Endothelial cell of umbilical vein (primary cell): Measurements from ENCODE around the gene CDK10. TPM values are rescaled to one million over a fixed set of nuclear protein-coding genes. Genes with fewer than 3 reads are reported as not detected.

Experiments
- BruUV-seq: library from RNA; stranded (reverse); fragments of 400-500 nt; replicated peaks from 2 replicates; lab custom pipeline; 2021; lab: Mats Ljungman, UMichigan
- CTCF ChIA-PET: fragments of 300-600, 350-600 bp; sonication (Branson Sonifier 250); formaldehyde crosslinking; loops from one replicate; lab custom pipeline; 2021; ENCODE audit warnings: antibody characterized with exemption, inconsistent platforms; lab: Charles Lee
- POLR2A ChIA-PET: fragments of 300-600, 350-600 bp; sonication (Branson Sonifier 250); formaldehyde crosslinking; loops from one replicate; lab custom pipeline; 2021; ENCODE audit warnings: antibody characterized with exemption, inconsistent platforms; lab: Charles Lee
- DNase-seq: peaks from one replicate; pipeline ENCODE4 v3.0.0-alpha.2; 2011; ENCODE audit warnings: low read depth, low spot score
- FAIRE-seq: peaks from 2 replicates; lab custom pipeline; 2011; peaks lifted over from hg19 to GRCh38; lab: Jason Lieb, UNC
- H2AFZ ChIP-seq: 2 replicates; pipeline ENCODE4 v1.6.0; 2012; ENCODE audit warnings: low read depth, low read length, control low read depth, inconsistent platforms
- H3K27ac ChIP-seq: 2 replicates; pipeline ENCODE4 v1.5.1; 2011; ENCODE audit warnings: low read depth, mild to moderate bottlenecking, control low read depth, low read length, moderate library complexity; ENCODE audit not compliant: insufficient read depth
- H3K27me3 ChIP-seq, 2 experiments: 2 replicates each; pipeline versions ENCODE4 v1.6.0 to v1.6.1; 2011; ENCODE audit warnings: low read length in 2 of 2, mixed read lengths in 1 of 2; ENCODE audit not compliant: control insufficient read depth in 2 of 2, insufficient read depth in 2 of 2
- H3K36me3 ChIP-seq, 2 experiments: 2 replicates in 1 of 2; 3 replicates in 1 of 2; pipeline ENCODE4 v1.5.1; 2011; ENCODE audit warnings: low read length in 2 of 2, mild to moderate bottlenecking in 1 of 2, moderate library complexity in 1 of 2; ENCODE audit not compliant: control insufficient read depth in 2 of 2, insufficient read depth in 2 of 2; ENCODE audit errors: extremely low read depth in 1 of 2
- H3K4me1 ChIP-seq: 3 replicates; pipeline ENCODE4 v1.5.1; 2011; ENCODE audit warnings: mild to moderate bottlenecking, low read length; ENCODE audit not compliant: control insufficient read depth, insufficient read depth; ENCODE audit errors: extremely low read depth
- H3K4me2 ChIP-seq: 2 replicates; pipeline ENCODE4 v1.6.1; 2011; ENCODE audit warnings: low read length, control low read depth, mixed read lengths; ENCODE audit not compliant: insufficient read depth
- H3K4me3 ChIP-seq, 3 experiments: fragments of 200-600 bp in 1 of 3; sonication (generic), shearing (Covaris generic) in 1 of 3; replicated peaks in 1 of 3; 2 replicates each; pipeline ENCODE4 v1.5.1; 2011 to 2016; ENCODE audit warnings: control low read depth in 3 of 3, low read length in 3 of 3, mild to moderate bottlenecking in 2 of 3, inconsistent platforms in 1 of 3, low read depth in 1 of 3, moderate library complexity in 1 of 3; ENCODE audit not compliant: insufficient read depth in 1 of 3
- H3K79me2 ChIP-seq: 2 replicates; pipeline ENCODE4 v1.6.0; 2012; ENCODE audit warnings: low read length, inconsistent platforms; ENCODE audit not compliant: control insufficient read depth, insufficient read depth
- H3K9ac ChIP-seq: replicated peaks from 2 replicates; pipeline ENCODE3; 2011; ENCODE audit warnings: low read length, control low read depth; ENCODE audit not compliant: insufficient read depth; ENCODE audit errors: extremely low read depth
- H3K9me1 ChIP-seq: replicated peaks from 3 replicates; pipeline ENCODE4 v1.6.0; 2011; ENCODE audit warnings: mild to moderate bottlenecking, low read length; ENCODE audit not compliant: control insufficient read depth, insufficient read depth; ENCODE audit errors: extremely low read depth
- H3K9me3 ChIP-seq: replicated peaks from 2 replicates; pipeline ENCODE4 v1.5.1; 2012; ENCODE audit warnings: low read length, inconsistent platforms; ENCODE audit not compliant: control insufficient read depth, insufficient read depth
- H4K20me1 ChIP-seq: replicated peaks from 2 replicates; pipeline ENCODE3; 2011; ENCODE audit warnings: mild to moderate bottlenecking, low read length; ENCODE audit not compliant: control insufficient read depth, insufficient read depth; ENCODE audit errors: extremely low read depth
- CTCF ChIP-seq, 2 donors: IDR thresholded peaks; 1 replicate in 1 of 2; 2 replicates in 1 of 2; pipeline ENCODE4 v1.5.1; 2011; ENCODE audit warnings: low read length in 2 of 2, mild to moderate bottlenecking in 2 of 2, moderate library complexity in 2 of 2, control low read depth in 1 of 2, inconsistent platforms in 1 of 2, low read depth in 1 of 2; ENCODE audit not compliant: insufficient read depth in 1 of 2; ENCODE audit errors: extremely low read depth in 1 of 2
- EZH2 ChIP-seq: IDR thresholded peaks from 2 replicates; pipeline ENCODE4 v1.6.1; 2012; ENCODE audit warnings: borderline replicate concordance, low read depth, mild to moderate bottlenecking, moderate library complexity, low read length, inconsistent platforms; ENCODE audit not compliant: severe bottlenecking
- FOS ChIP-seq: IDR thresholded peaks from 2 replicates; pipeline ENCODE4 v1.6.1; 2011; ENCODE audit warnings: mild to moderate bottlenecking, low read length, moderate library complexity, borderline replicate concordance; ENCODE audit not compliant: insufficient read depth
- GATA2 ChIP-seq: IDR thresholded peaks from 2 replicates; pipeline ENCODE4 v1.7.0; 2011; ENCODE audit warnings: low read depth, mild to moderate bottlenecking, moderate library complexity, mixed read lengths, low read length; ENCODE audit not compliant: insufficient read length, insufficient read depth
- JUN ChIP-seq: IDR thresholded peaks from 2 replicates; pipeline ENCODE4 v1.6.1; 2011; ENCODE audit warnings: borderline replicate concordance, low read depth; ENCODE audit not compliant: insufficient read length, insufficient read depth
- MYC ChIP-seq: IDR thresholded peaks from one replicate; pipeline ENCODE4 v1.6.1; 2011; ENCODE audit warnings: mild to moderate bottlenecking, low read depth, low read length
- POLR2A ChIP-seq: IDR thresholded peaks from 2 replicates; pipeline ENCODE4 v1.6.1; 2012; ENCODE audit warnings: low read depth, mild to moderate bottlenecking, control low read depth, low read length
- POLR2AphosphoS5 ChIP-seq: IDR thresholded peaks from 2 replicates; pipeline ENCODE4 v1.6.1; 2012; ENCODE audit warnings: low read depth, mild to moderate bottlenecking, control low read depth, low read length, moderate library complexity; ENCODE audit not compliant: insufficient read depth
- dilution Hi-C: fragments of 300-500 bp; cut with MboI; formaldehyde crosslinking; loops from one replicate; pipeline ENCODE4 v1.15.0; 2019; ENCODE audit warnings: low sequenced_read_pairs; ENCODE audit not compliant: extremely low pct_ligation_motif_present
- intact Hi-C: fragments of 100-400 bp; cut with micrococcal nuclease; formaldehyde crosslinking; loops from one replicate; pipeline ENCODE4 v1.10.0; 2022
- polyA plus RNA-seq, 4 experiments: library from polyadenylated mRNA; depleted of rRNA in 3 of 4; stranded (reverse) in 3 of 4; unstranded in 1 of 4; fragments of >200 nt; gene quantifications; 2 replicates each; pipeline versions ENCODE4 v1.2.1 to v1.2.3, GENCODE V29; 2011 to 2012; ENCODE audit warnings: missing spikeins in 1 of 4
- total RNA-seq: library from RNA; stranded (reverse); gene quantifications from 2 replicates; pipeline ENCODE4 v1.2.3, GENCODE V29; 2021
- TF ChIP-seq, protein P1 (sequence below): IDR thresholded peaks from 2 replicates; pipeline ENCODE4 v1.6.1; 2011; ENCODE audit not compliant: insufficient read depth, insufficient read length

The CDK10 gene
- total and polyA plus RNA-seq, 2 donors (not counting 3 experiments of a cell fraction or from before 2014, with no cell fraction given) = 74.5 to 99.9 TPM

DNA sequence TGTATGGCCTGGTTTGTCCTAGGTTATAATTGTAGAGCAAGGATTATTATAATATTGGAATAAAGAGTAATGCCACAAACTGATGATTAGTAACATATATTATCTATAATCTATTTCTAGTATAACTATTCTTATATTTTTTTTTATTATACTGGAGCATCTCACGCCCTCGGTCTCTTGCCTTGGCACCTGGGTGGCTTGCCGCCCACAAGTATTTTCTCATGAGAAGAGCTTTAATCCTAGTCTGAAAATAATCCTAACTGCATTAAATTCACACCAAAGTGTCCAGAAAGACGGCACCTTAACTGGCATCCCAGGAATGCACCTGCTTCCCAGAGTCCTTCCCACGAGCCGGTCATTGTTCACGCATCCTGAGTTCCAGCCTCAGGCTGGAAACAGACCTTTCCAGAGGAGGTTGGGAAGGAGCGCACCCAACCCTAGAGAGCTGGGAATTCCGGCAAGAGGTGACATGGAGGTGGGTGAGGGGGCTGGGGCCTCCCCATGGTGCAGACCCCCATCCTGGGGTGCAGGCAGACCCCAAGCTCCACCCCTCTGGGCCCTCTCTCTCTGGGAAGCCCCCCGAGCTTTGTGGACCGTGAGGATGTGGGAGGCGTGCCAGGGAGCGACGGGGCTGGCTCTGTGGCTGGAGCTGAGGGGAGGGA, 44.9 kb upstream of the CDK10 start:
- H3K9ac ChIP-seq = no peak overlapping the region
- CTCF ChIA-PET = interaction anchor here (0.6 to 4.8 kb wide), 11 partner anchors 9 to 220 kb away, joined by 3 to 28 read pairs (median 4); partner anchors contain the start of gene CPNE7
- no peaks in the 10 kb centered on the region for H3K9me1 ChIP-seq
- no peaks in the 10 kb centered on the region for H3K9me3 ChIP-seq
- DNase-seq = no peak
- H3K4me1 ChIP-seq = no peaks in the 10 kb centered on the region
- intact Hi-C loops (loop anchor here (1.0 kb wide), 3 partner anchors 26 to 67 kb away; no protein-coding TSS in a partner anchor), dilution Hi-C loops (no loop called here)
- H2AFZ ChIP-seq = no peak overlapping the region
- H3K36me3 ChIP-seq = peaks cover 0 to 18% of the 10 kb centered on the region in 2 experiments
- no TSS peak for BruUV-seq
- H3K4me2 ChIP-seq = no peak overlapping the region
- no peak for FAIRE-seq
- H3K4me3 ChIP-seq = no peak overlapping the region
- H3K79me2 ChIP-seq = no peaks in the 10 kb centered on the region
- H3K27ac ChIP-seq = no peak overlapping the region
- no peaks in the 10 kb centered on the region for H4K20me1 ChIP-seq
- TF ChIP-seq JUN (no peak), MYC (no peak), POLR2AphosphoS5 (no peak), FOS (no peak), POLR2A (no peak), GATA2 (no peak), EZH2 (no peak), CTCF (IDR thresholded peaks at IDR 0.05; ENCODE audit: extremely low read depth in 1 of 2, insufficient read depth in 1 of 2, low read depth in 1 of 2, low read length in 2 of 2) (no peak)
- TF ChIP-seq, protein P1, sequence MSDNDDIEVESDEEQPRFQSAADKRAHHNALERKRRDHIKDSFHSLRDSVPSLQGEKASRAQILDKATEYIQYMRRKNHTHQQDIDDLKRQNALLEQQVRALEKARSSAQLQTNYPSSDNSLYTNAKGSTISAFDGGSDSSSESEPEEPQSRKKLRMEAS = no peak
- POLR2A ChIA-PET = interaction anchor here (1.1 kb wide), 1 partner anchor 79 kb away, joined by 3 read pairs; no protein-coding TSS in a partner anchor
- H3K27me3 ChIP-seq = no peaks in the 10 kb centered on the region
